Measurements from ENCODE around the gene GRID1. TPM values are rescaled to one million over a fixed set of nuclear protein-coding genes. Genes with fewer than 3 reads are reported as not detected.

The GRID1 gene
- total and polyA plus RNA-seq, 10 of the 15 experiments (the other 5 are each of a cell fraction or from before 2014, with no cell fraction given): 0.04 to 0.62 (median 0.08) TPM; not detected in 5

- no peak for TF ChIP-seq TAF1 (IDR thresholded peaks at IDR 0.05; ENCODE audit: borderline replicate concordance, low read depth, low read length)
Observed at GRCh38 chr10:86167121-86167761, 199.4 kb downstream of the GRID1 start (continued).

DNA sequence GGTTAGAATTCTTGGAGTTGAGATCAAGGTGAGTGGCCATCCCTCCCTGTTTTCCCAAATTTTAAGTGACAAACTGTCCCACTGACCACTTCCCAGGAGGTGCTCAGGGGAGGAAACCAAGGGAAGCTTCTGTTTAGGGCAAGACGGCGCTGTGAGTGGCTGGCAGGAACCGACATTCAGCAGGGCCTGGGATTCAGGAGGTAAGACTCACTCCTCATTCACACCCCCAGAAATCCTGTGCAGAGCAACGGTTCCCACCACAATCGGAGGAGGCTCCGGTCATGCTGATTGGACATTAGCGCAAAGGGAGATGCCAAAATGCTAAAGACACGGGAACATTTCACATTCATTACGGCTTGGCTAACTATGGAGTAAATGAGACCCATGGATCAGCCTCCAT lies 200.9 kb downstream of the GRID1 start:
- H3K9ac ChIP-seq (ENCODE audit: control insufficient read depth, insufficient read depth, low read length): no peak overlapping the region
- no peaks in the 10 kb centered on the region for H3K36me3 ChIP-seq (ENCODE audit: control insufficient read depth in 2 of 2, insufficient read depth in 2 of 2, low read length in 1 of 2)
- H3K79me2 ChIP-seq (ENCODE audit: control insufficient read depth, insufficient read depth, low read length): no peaks in the 10 kb centered on the region
- in situ Hi-C loops (cut with MboI) (no loop called here), intact Hi-C loops (cut with micrococcal nuclease; ENCODE audit: unreplicated experiment) (no loop called here)
- H3K4me1 ChIP-seq (ENCODE audit: control insufficient read depth, insufficient read depth, low read length): peaks cover 4% of the 10 kb centered on the region; the same call in 1 of the 2 replicates
- no peak for FAIRE-seq
- ChIA-PET POLR2A (no interaction called here), SMC1A (ENCODE audit: uncharacterized antibody, unreplicated experiment) (no interaction called here), CTCF (no interaction called here), RAD21 (ENCODE audit: unreplicated experiment) (no interaction called here)
- BruUV-seq (replicated peaks): no TSS peak
- no peak overlapping the region for H3K27ac ChIP-seq (ENCODE audit: control insufficient read depth, insufficient read depth)
- TF ChIP-seq KDM1A (IDR thresholded peaks at IDR 0.05; ENCODE audit: borderline replicate concordance): no peak
- TF ChIP-seq, protein P1, sequence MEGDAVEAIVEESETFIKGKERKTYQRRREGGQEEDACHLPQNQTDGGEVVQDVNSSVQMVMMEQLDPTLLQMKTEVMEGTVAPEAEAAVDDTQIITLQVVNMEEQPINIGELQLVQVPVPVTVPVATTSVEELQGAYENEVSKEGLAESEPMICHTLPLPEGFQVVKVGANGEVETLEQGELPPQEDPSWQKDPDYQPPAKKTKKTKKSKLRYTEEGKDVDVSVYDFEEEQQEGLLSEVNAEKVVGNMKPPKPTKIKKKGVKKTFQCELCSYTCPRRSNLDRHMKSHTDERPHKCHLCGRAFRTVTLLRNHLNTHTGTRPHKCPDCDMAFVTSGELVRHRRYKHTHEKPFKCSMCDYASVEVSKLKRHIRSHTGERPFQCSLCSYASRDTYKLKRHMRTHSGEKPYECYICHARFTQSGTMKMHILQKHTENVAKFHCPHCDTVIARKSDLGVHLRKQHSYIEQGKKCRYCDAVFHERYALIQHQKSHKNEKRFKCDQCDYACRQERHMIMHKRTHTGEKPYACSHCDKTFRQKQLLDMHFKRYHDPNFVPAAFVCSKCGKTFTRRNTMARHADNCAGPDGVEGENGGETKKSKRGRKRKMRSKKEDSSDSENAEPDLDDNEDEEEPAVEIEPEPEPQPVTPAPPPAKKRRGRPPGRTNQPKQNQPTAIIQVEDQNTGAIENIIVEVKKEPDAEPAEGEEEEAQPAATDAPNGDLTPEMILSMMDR (IDR thresholded peaks at IDR 0.05 in 2 of 3, conservative IDR thresholded peaks at IDR 0.05 in 1 of 3; ENCODE audit: control insufficient read depth in 2 of 3, extremely low read depth in 1 of 3, insufficient read depth in 1 of 3, low read depth in 3 of 3, low read length in 3 of 3): no peak
- no peaks in the 10 kb centered on the region for H3K9me3 ChIP-seq (replicated peaks; ENCODE audit: control insufficient read depth, insufficient read depth, low read length)
- no peak for ATAC-seq
- DNase-seq (ENCODE audit: low read depth, low spot score): no peak
- no peak overlapping the region for H3K4me3 ChIP-seq
- H4K20me1 ChIP-seq (ENCODE audit: control insufficient read depth, insufficient read depth): no peaks in the 10 kb centered on the region; the same call in 1 of the 2 replicates
- H3K27me3 ChIP-seq (replicated peaks in 1 of 2; ENCODE audit: control insufficient read depth in 2 of 2, insufficient read depth in 2 of 2, low read length in 1 of 2): peaks cover 0 to 1% of the 10 kb centered on the region in 2 experiments; a peak in 2 of 4 replicates
- H3K4me2 ChIP-seq (ENCODE audit: control insufficient read depth, insufficient read depth): no peak overlapping the region
- H2AFZ ChIP-seq (ENCODE audit: control insufficient read depth, low read depth, low read length): no peak overlapping the region
- WGBS (ENCODE audit: insufficient coverage, insufficient replicate concordance, low lambda C conversion rate, missing lambda C conversion rate): 60% methylated on average over 9 of the region's 9 CpGs
